GM19035 (cell line): ENCODE results near the gene PTPN20.
"Not testable (repeated sequence)": the region's sequence is repeated elsewhere in the genome, so short reads cannot be mapped to it uniquely, and the experiment has no call there.

Experiments used
- ATAC-seq: cut with Tn5 transposase; IDR thresholded peaks from one replicate; pipeline ENCODE4 v1.9.1; 2021; ENCODE audit not compliant: unreplicated experiment

PTPN20 gene

DNA sequence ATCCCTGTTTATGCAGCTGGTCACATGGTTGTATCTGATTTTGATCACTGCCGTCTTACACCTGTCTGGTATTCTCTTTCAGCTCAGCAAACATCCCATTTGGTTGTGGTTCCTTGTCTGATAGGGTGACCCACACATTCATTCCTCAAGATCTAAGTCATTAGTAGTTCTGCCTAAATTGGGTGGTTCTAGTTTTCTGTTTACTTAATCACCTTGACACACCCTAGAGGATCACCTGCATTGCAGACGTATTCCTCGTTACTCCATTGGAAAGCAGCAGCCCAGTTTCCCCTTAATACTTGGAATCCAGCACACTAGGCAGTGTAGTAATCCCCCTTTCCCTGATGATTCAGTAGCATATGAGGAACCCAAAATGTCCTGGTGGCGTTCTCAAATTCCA is 41.3 kb downstream of the PTPN20 start:
- not testable (repeated sequence) for ATAC-seq

DNA sequence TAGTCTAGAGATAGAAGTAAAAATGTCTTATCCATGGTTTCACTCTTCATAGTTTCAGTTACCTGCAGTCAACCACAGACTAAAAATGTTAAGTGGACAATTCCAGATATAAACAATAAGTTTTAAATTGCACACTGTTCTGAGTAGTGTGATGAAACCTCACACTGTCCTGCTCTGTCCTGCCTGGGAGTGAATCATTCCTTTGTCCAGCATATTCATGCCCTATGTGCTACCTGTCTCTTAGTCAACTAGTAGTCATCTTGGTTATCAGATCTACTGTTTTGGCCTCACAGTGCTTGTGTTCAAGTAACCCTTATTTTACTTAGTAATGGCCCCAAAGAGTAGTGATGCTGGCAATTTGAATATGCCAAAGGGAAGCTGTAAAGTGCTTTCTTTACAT is 49.5 kb downstream of the PTPN20 start:
- ATAC-seq: not testable (repeated sequence)

DNA sequence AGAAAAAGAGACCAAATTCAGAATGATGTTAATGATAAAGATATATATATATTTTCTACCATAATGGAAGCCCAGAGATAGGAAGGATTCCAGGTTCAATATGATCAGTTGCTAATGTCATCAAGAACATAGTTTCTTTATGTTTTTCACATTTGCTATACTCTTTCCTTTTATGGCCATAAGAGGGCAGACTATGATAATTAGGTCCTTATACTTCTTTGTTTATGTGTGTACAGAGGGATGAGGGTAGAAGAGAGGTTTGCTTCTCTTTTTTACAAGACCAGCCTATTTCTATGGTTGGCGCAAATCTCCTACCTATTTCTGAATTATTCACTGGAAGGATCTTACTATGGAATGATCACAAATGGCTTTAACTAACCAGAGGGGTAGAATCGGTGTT is 52.1 kb downstream of the PTPN20 start:
- not testable (repeated sequence) for ATAC-seq

DNA sequence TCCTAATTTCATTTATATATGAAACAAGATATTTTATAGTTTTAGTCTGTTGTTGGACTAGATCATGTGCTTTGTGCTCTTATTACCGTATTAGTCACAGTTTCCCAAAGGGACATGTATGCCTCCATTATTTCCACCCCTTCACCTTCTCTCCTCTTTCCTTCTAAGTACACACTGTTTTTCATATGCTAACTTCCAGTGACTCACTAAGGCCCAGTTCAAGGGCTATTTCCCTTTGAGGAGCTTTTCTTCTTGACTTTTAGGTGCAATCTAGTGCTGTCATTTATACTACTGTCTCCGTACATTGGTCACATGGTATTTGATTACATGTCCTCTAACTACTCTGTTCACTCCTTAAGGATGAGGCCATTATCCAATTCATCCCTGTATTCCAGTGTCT is 55.8 kb downstream of the PTPN20 start:
- not testable (repeated sequence) for ATAC-seq

GRCh38 chr10:46980223-46980622 is 69.0 kb downstream of the PTPN20 start:
- ATAC-seq: not testable (repeated sequence)

DNA sequence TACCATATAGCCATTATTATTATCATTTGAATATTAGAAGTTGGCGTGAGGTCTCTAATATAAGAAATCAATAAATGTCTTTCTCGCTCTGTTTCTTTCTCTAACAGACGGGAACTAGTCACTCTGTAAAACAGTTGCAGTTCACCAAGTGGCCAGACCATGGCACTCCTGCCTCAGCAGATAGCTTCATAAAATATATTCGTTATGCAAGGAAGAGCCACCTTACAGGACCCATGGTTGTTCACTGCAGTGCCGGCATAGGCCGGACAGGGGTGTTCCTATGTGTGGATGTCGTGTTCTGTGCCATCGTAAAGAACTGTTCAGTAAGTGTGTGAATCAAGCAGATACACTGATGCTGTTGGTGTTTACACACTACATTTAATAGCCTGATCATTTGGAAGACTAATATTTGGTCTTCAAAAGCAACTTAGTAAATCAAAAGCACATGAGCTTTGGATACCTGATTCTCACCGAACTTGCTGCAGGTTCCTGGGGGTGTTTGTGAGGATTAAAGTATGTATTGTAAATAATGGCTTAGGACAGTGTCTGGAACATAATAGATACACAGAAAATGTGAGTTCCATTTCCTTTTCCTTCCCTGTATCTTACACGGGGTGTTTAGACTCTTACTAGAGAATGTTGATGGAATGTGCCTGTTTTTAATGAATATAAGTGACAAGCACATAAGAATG is 76.2 kb downstream of the PTPN20 start:
- ATAC-seq: peak; percentile 83

GRCh38 chr10:46992803-46993561 is 81.8 kb downstream of the PTPN20 start:
- ATAC-seq: no peak

GRCh38 chr10:46995234-46995633 is 84.0 kb downstream of the PTPN20 start:
- ATAC-seq: no peak

DNA sequence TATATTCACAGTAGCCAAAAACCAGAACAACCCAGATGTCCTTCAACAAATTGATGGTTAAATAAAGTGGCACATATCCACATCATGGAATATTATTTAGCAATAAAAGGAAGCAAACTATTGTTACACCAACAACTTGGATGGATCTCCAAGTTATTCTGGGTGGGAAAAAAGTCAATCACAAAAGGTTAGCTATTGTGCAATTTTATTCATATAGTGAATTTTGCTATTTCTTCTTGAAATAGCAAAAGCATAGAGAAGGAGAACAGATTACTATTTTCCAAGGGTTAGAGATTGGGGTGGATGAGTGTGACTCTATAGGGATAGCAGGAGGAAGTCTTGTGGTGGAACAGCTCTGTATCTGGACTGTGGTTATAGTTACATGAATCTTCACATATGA is 87.0 kb downstream of the PTPN20 start:
- ATAC-seq: no peak

GRCh38 chr10:46998595-46998994 is 87.4 kb downstream of the PTPN20 start:
- no peak for ATAC-seq

- no peak for ATAC-seq
These were observed 88.0 kb downstream of the PTPN20 start for GRCh38 chr10:46999217-46999616.

GRCh38 chr10:47008769-47009168 is 97.5 kb downstream of the PTPN20 start:
- no peak for ATAC-seq

- no peak for ATAC-seq
These were observed 98.1 kb downstream of the PTPN20 start for GRCh38 chr10:47009215-47009838.

DNA sequence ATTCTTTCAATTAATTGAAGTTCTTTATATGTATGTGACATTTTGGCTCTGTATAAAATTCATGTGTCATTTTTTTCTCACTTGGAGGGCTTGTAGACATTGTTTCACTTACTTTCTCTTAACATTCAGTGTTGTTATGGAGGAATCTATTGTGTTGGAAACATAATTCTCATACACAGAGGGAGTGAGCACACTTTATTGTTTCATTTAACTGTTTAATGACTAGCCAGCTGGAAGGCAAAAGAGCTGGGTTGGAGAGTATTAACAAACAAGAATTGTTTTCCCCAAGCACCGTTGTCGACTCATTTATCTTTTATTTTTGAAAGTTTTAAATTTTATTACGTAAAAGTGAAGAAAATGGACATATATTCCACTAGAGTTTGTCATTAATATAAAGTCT is 98.8 kb downstream of the PTPN20 start:
- no peak for ATAC-seq

DNA sequence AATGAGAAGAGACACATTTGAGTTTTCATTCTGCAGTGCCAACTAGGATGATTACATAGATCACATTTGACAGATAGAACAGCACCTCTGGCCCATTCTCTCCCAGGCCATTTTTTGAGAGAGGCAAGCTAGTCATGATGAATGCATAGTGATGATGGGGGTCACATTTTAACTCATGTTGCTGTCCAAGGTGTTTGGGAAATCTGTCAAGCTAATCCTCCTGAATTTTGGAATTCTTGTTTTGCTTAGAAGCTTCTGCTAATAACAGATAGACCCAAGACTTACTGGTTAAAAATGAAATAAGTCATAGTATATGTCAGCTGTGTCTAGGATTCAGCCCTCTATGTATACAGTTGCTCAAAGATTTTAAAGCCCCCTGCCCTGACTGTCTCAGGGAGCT is 101.0 kb downstream of the PTPN20 start:
- no peak for ATAC-seq

DNA sequence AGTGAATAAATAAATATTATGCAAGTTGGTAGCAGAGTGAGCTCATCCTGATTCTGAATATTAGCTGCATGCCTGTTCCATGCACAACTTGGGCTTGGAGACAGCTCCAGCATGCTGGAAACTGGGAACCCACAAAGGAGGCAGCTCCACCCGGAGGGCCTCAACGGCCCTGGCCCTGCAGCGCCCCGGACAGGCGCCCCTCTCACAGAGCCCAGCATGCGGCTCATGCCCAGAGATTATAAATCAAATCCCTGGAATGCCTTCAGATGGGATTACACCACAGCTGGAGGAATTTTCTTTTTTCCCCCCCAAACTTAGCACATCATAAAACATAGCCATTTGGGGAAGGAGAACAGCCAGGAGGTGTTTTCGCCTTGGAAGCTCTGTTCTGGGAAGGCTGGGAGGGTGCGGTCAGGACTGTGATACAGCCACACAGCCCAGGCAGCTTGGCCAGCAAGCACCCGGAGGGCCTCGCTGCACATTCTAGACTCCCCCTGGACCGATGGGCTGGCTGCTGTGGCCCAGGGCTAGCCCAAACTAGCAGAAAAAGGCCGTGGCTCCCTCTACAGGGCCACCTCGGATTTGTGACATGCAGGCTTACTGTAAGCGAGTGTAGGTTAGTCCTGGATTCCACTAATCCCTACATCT is 102.4 kb downstream of the PTPN20 start:
- no peak for ATAC-seq

DNA sequence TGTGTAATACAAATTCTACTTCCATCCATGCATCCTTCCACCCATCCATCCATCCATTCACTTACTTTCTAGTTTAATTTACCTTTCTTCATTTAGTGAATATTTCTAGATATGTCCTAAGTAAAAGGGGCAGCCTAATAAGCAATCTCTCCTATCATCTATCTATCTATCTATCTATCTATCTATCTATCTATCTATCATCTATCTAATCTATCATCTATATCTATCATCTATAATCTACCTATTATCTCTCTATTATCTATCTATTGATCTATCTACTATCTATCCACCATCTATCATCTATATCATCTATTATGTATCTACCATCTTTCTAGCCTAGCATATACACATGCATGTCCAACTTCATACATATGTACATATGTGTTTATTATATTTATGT is 104.2 kb downstream of the PTPN20 start:
- no peak for ATAC-seq

GRCh38 chr10:47016564-47016963 is 105.3 kb downstream of the PTPN20 start:
- no peak for ATAC-seq

GRCh38 chr10:47018026-47018735 is 107.0 kb downstream of the PTPN20 start:
- no peak for ATAC-seq

GRCh38 chr10:47019155-47020145 is 108.2 kb downstream of the PTPN20 start:
- ATAC-seq: no peak
